Measurements from ENCODE around the gene GPR143.

- TF ChIP-seq, protein P1, sequence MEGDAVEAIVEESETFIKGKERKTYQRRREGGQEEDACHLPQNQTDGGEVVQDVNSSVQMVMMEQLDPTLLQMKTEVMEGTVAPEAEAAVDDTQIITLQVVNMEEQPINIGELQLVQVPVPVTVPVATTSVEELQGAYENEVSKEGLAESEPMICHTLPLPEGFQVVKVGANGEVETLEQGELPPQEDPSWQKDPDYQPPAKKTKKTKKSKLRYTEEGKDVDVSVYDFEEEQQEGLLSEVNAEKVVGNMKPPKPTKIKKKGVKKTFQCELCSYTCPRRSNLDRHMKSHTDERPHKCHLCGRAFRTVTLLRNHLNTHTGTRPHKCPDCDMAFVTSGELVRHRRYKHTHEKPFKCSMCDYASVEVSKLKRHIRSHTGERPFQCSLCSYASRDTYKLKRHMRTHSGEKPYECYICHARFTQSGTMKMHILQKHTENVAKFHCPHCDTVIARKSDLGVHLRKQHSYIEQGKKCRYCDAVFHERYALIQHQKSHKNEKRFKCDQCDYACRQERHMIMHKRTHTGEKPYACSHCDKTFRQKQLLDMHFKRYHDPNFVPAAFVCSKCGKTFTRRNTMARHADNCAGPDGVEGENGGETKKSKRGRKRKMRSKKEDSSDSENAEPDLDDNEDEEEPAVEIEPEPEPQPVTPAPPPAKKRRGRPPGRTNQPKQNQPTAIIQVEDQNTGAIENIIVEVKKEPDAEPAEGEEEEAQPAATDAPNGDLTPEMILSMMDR (IDR thresholded peaks at IDR 0.05) = no peak
- no peak for TF ChIP-seq POLR2AphosphoS5 (IDR thresholded peaks at IDR 0.05; ENCODE audit: low read depth, low read length)
Measured at GRCh38 chrX:9703406-9703805, 62.2 kb downstream of the GPR143 start.
